ENCODE results near the gene TTC39B.

- TF ChIP-seq EP300 (IDR thresholded peaks at IDR 0.05; ENCODE audit: low read depth) (no peak), CTCF (IDR thresholded peaks at IDR 0.05) (no peak), POLR2A (IDR thresholded peaks at IDR 0.05) (no peak)
These were observed 126.9 kb downstream of the TTC39B start for GRCh38 chr9:15180124-15180523.

Measured in transverse colon (tissue), 3 donors.